ENCODE data around the gene MEST. TPM values are rescaled to one million over a fixed set of nuclear protein-coding genes. Genes with fewer than 3 reads are reported as not detected.
"Not testable (repeated sequence)": the region's sequence is repeated elsewhere in the genome, so short reads cannot be mapped to it uniquely, and the experiment has no call there.

The MEST gene
- total RNA-seq, 1 experiment from 2014 or later, result 44.4 TPM

GRCh38 chr7:130506358-130506757 lies 14.5 kb downstream of the MEST start:
- H3K4me3 ChIP-seq (ENCODE audit: low read depth in 2 of 2, low read length in 2 of 2), result no peak overlapping the region
- H3K36me3 ChIP-seq (ENCODE audit: control insufficient read depth, insufficient read depth, low read length), result peaks cover 3% of the 10 kb centered on the region; the same call in 1 of the 2 replicates
- BruUV-seq (replicated peaks), result no TSS peak
- H3K4me1 ChIP-seq (ENCODE audit: control insufficient read depth, insufficient read depth, low read length), result no peaks in the 10 kb centered on the region
- intact Hi-C loops (cut with micrococcal nuclease; ENCODE audit: unreplicated experiment) (no loop called here), in situ Hi-C loops (cut with HindIII; ENCODE audit: low pct_unique_long_range_greater_than_20kb, low sequenced_read_pairs) (no loop called here)
- no peak overlapping the region for H3K27ac ChIP-seq (ENCODE audit: low read length)
- TF ChIP-seq TCF7L2 (IDR thresholded peaks at IDR 0.05; ENCODE audit: low read depth, low read length) (no peak), REST (IDR thresholded peaks at IDR 0.05; ENCODE audit: insufficient read depth in 1 of 2, low read depth in 2 of 2, low read length in 1 of 2) (no peak), CTCF (IDR thresholded peaks at IDR 0.05) (no peak), SIN3A (IDR thresholded peaks at IDR 0.05; ENCODE audit: borderline replicate concordance, insufficient read depth, low read depth, low read length) (no peak), POLR2AphosphoS5 (IDR thresholded peaks at IDR 0.05; ENCODE audit: low read depth, low read length) (no peak)
- ChIA-PET POLR2A (interaction anchor here (0.6 kb wide), 1 partner anchor 10 kb away, joined by 5 read pairs; no protein-coding TSS in a partner anchor), CTCF (no interaction called here)
- H3K27me3 ChIP-seq (ENCODE audit: control insufficient read depth, insufficient read depth, low read length), result no peaks in the 10 kb centered on the region
- ATAC-seq (no peak), DNase-seq (ENCODE audit: low read depth, low spot score) (no peak)
- no peaks in the 10 kb centered on the region for H3K9me3 ChIP-seq (ENCODE audit: control insufficient read depth, insufficient read depth, low read depth, low read length)

GRCh38 chr7:130512038-130512437 lies 20.2 kb downstream of the MEST start:
- H3K4me3 ChIP-seq (ENCODE audit: low read depth in 2 of 2, low read length in 2 of 2); H3K27me3 ChIP-seq (ENCODE audit: control insufficient read depth, insufficient read depth, low read length); H3K27ac ChIP-seq (ENCODE audit: low read length); H3K9me3 ChIP-seq (ENCODE audit: control insufficient read depth, insufficient read depth, low read depth, low read length); H3K4me1 ChIP-seq (ENCODE audit: control insufficient read depth, insufficient read depth, low read length); in situ Hi-C loops (cut with HindIII; ENCODE audit: low pct_unique_long_range_greater_than_20kb, low sequenced_read_pairs); BruUV-seq (replicated peaks); H3K36me3 ChIP-seq (ENCODE audit: control insufficient read depth, insufficient read depth, low read length); DNase-seq (ENCODE audit: low read depth, low spot score); ATAC-seq; intact Hi-C loops (cut with micrococcal nuclease; ENCODE audit: unreplicated experiment): not testable (repeated sequence)
- CTCF ChIA-PET, result interaction anchor here (0.6 kb wide), 1 partner anchor 54 kb away, joined by 3 read pairs; no protein-coding TSS in a partner anchor
- POLR2A ChIA-PET, result interaction anchor here (0.6 kb wide), 1 partner anchor 282 kb away, joined by 7 read pairs; no protein-coding TSS in a partner anchor

- H3K36me3 ChIP-seq (ENCODE audit: control insufficient read depth, insufficient read depth, low read length), result no peaks in the 10 kb centered on the region
- no peak for TF ChIP-seq TCF7L2 (IDR thresholded peaks at IDR 0.05; ENCODE audit: low read depth, low read length)
- no peak for TF ChIP-seq CTCF (IDR thresholded peaks at IDR 0.05)
- TF ChIP-seq POLR2AphosphoS5 (IDR thresholded peaks at IDR 0.05; ENCODE audit: low read depth, low read length), result no peak
- no peak for TF ChIP-seq SIN3A (IDR thresholded peaks at IDR 0.05; ENCODE audit: borderline replicate concordance, insufficient read depth, low read depth, low read length)
- no peak for TF ChIP-seq REST (IDR thresholded peaks at IDR 0.05; ENCODE audit: insufficient read depth in 1 of 2, low read depth in 2 of 2, low read length in 1 of 2)
- intact Hi-C loops (cut with micrococcal nuclease; ENCODE audit: unreplicated experiment), result no loop called here
- H3K27ac ChIP-seq (ENCODE audit: low read length), result no peak overlapping the region
- ChIA-PET CTCF (interaction anchor here (0.6 kb wide), 1 partner anchor 149 kb away, joined by 4 read pairs; no protein-coding TSS in a partner anchor), POLR2A (interaction anchor here (0.6 kb wide), 1 partner anchor 37 kb away, joined by 5 read pairs; no protein-coding TSS in a partner anchor)
- in situ Hi-C loops (cut with HindIII; ENCODE audit: low pct_unique_long_range_greater_than_20kb, low sequenced_read_pairs), result no loop called here
- no peak overlapping the region for H3K4me3 ChIP-seq (ENCODE audit: low read depth in 2 of 2, low read length in 2 of 2)
- no peaks in the 10 kb centered on the region for H3K9me3 ChIP-seq (ENCODE audit: control insufficient read depth, insufficient read depth, low read depth, low read length)
- H3K27me3 ChIP-seq (ENCODE audit: control insufficient read depth, insufficient read depth, low read length), result no peaks in the 10 kb centered on the region
- ATAC-seq (no peak), DNase-seq (ENCODE audit: low read depth, low spot score) (no peak)
- no peaks in the 10 kb centered on the region for H3K4me1 ChIP-seq (ENCODE audit: control insufficient read depth, insufficient read depth, low read length)
- BruUV-seq (replicated peaks), result no TSS peak
These were observed 21.6 kb downstream of the MEST start for GRCh38 chr7:130513447-130513846.
